Osteoblast (primary cell): ENCODE results near the gene TMEFF1. TPM values are rescaled to one million over a fixed set of nuclear protein-coding genes. Genes with fewer than 3 reads are reported as not detected.
A peak's percentile ranks its signal among the peaks of the same experiment; 100 is the strongest.

Source experiments
- DNase-seq: peaks from one replicate; pipeline ENCODE4 v3.0.0; 2011; ENCODE audit warnings: low spot score, mixed read lengths; ENCODE audit not compliant: insufficient read length; ENCODE audit errors: missing footprints
- H2AFZ ChIP-seq: 2 replicates; pipeline ENCODE4 v1.6.0; 2011; ENCODE audit warnings: mild to moderate bottlenecking, low read length
- H3K27ac ChIP-seq: 2 replicates; pipeline ENCODE4 v1.5.1; 2011; ENCODE audit warnings: mild to moderate bottlenecking, low read depth, low read length, moderate library complexity
- H3K27me3 ChIP-seq: 2 replicates; pipeline ENCODE4 v1.6.0; 2012; ENCODE audit warnings: mild to moderate bottlenecking, control low read depth, inconsistent platforms, low read length, moderate library complexity; ENCODE audit not compliant: insufficient read depth
- H3K36me3 ChIP-seq: 2 replicates; pipeline ENCODE4 v1.5.1; 2011; ENCODE audit warnings: mild to moderate bottlenecking, low read length, control low read depth, moderate library complexity; ENCODE audit not compliant: insufficient read depth
- H3K4me1 ChIP-seq: 2 replicates; pipeline ENCODE4 v1.5.1; 2011; ENCODE audit warnings: mild to moderate bottlenecking, low read length, control low read depth, moderate library complexity; ENCODE audit not compliant: insufficient read depth
- H3K4me2 ChIP-seq: 2 replicates; pipeline ENCODE4 v1.6.0; 2011; ENCODE audit warnings: mild to moderate bottlenecking, low read length; ENCODE audit not compliant: insufficient read depth
- H3K4me3 ChIP-seq: fragments of 200-600 bp; sonication (generic); 3 replicates; pipeline ENCODE4 v1.5.1; 2012; ENCODE audit warnings: mild to moderate bottlenecking, low read length, inconsistent platforms; ENCODE audit not compliant: insufficient read depth
- H3K79me2 ChIP-seq: 2 replicates; pipeline ENCODE4 v1.6.0; 2012; ENCODE audit warnings: mild to moderate bottlenecking, low read length, control low read depth, inconsistent platforms; ENCODE audit not compliant: insufficient read depth
- H3K9me3 ChIP-seq: 2 replicates; pipeline ENCODE4 v1.5.1; 2011; ENCODE audit warnings: low read depth, low read length, control low read depth
- H4K20me1 ChIP-seq: 2 replicates; pipeline ENCODE4 v1.6.0; 2012; ENCODE audit warnings: mild to moderate bottlenecking, low read length, control low read depth; ENCODE audit not compliant: insufficient read depth
- CTCF ChIP-seq: IDR thresholded peaks from 2 replicates; pipeline ENCODE4 v1.5.1; 2011; ENCODE audit warnings: mild to moderate bottlenecking, low read depth, low read length, moderate library complexity; ENCODE audit errors: extremely low read depth
- total RNA-seq: library from RNA; depleted of rRNA; stranded (reverse); fragments of >200 nt; gene quantifications from 2 replicates; pipeline ENCODE4 v1.2.3, GENCODE V29; 2012

Gene TMEFF1
- total RNA-seq, 1 donor, result 0.72 TPM

DNA sequence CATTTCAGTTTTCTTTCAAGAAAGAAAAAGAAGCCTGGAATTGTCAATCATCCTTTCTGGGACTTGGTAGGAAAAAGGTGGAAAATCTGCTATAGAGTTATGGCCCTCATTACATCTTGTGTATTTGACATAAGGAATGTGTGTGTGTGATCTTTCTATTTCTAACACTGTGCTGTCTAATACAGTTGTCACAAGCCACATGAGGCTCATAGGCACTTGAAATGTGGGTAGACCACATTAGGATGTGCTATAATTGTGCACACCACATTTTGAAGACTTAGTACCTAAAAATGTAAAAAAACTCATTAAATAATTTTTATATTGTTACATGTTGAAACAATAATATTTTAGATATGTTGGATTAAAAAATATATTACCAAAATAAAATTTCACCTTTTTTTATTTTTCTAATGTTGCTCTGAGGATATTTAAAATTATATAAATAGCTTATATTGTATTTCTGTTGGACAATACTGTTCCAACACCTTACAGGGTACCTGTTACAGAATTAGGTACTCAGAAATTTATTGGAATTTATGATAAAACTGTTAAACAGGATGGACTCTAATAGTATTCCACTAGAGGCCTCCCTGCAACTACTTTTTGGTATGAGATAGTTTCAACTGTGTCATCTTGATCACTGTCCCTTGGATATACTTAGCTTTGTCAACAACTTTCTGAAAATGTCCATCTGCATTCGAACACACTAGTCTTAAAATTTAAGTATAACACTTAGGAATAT, 27.6 kb upstream of the TMEFF1 start:
- H3K79me2 ChIP-seq, result peaks cover 97% of the 10 kb centered on the region
- peak; percentile 13 for TF ChIP-seq CTCF
- H3K9me3 ChIP-seq, result no peaks in the 10 kb centered on the region
- H3K4me2 ChIP-seq, result no peak overlapping the region
- peaks cover 34% of the 10 kb centered on the region for H3K36me3 ChIP-seq
- no peak overlapping the region for H2AFZ ChIP-seq
- DNase-seq, result no peak
- H3K4me1 ChIP-seq, result peaks cover 3% of the 10 kb centered on the region
- H4K20me1 ChIP-seq, result peaks cover 25% of the 10 kb centered on the region
- H3K27ac ChIP-seq, result peak overlapping the region; percentile 62
- no peak overlapping the region for H3K4me3 ChIP-seq
- H3K27me3 ChIP-seq, result no peaks in the 10 kb centered on the region

DNA sequence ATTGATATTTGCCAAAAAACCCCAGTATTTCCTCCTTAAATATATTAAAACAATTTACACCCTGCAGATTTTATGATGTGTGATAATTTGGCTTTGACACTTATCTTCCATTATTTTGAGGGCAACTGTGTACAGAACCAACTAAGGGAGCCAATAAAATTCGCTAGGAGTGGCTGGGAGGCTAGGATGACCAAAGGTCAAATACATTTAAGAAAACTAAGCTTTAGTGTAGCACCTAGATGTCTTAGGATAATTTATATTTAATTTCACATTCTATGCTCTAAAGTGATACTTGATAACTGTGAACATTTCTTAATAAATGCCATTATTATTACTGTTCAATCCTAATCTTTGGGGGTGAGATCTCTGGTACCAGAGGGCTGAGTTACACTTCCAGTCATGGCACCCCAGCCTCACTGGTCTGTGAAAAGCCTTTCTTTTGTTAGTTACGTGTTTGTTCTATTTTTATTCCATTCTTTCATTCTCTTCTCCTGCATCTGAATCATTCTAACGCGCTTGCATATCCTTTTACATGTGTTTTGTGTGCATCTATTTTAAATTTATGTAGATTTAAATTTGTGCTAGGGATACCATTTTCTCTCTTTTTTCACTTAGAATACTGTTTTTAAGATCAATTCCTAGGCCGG, 26.9 kb upstream of the TMEFF1 start:
- Histone ChIP-seq H3K27me3 (no peaks in the 10 kb centered on the region), H3K27ac (no peak overlapping the region), H3K4me1 (peaks cover 3% of the 10 kb centered on the region), H3K4me3 (no peak overlapping the region), H4K20me1 (peaks cover 24% of the 10 kb centered on the region), H3K36me3 (peaks cover 40% of the 10 kb centered on the region), H3K9me3 (no peaks in the 10 kb centered on the region), H3K4me2 (no peak overlapping the region), H3K79me2 (peaks cover 98% of the 10 kb centered on the region), H2AFZ (no peak overlapping the region)
- TF ChIP-seq CTCF, result no peak
- DNase-seq, result no peak

GRCh38 chr9:100447041-100447440, 25.9 kb upstream of the TMEFF1 start:
- Histone ChIP-seq H3K4me1 (peaks cover 3% of the 10 kb centered on the region), H3K27ac (no peak overlapping the region), H3K9me3 (no peaks in the 10 kb centered on the region), H3K27me3 (no peaks in the 10 kb centered on the region), H3K4me2 (no peak overlapping the region), H3K36me3 (peaks cover 49% of the 10 kb centered on the region), H2AFZ (no peak overlapping the region), H4K20me1 (peaks cover 21% of the 10 kb centered on the region), H3K79me2 (peaks cover 96% of the 10 kb centered on the region), H3K4me3 (no peak overlapping the region)
- no peak for TF ChIP-seq CTCF
- DNase-seq, result no peak

DNA sequence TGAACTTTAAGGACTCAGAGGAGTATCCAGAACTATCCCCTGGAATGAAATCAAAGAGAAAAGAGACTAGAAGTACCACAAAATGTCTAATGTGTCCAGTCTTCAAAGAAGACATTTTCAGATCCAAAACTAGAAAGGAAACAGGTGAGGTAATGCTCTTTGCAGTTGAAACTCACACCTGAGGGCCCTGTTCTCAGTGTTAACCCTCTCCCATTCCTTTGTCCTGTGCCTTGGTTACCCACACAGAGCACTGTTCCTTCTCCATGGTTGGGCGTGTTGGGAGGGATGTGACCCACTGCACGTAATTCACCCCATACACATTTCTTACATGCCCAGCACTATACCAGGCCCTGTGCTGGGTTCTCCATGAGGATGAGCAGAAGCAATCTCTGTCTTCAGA, 24.7 kb upstream of the TMEFF1 start:
- peaks cover 56% of the 10 kb centered on the region for H3K36me3 ChIP-seq
- H3K4me3 ChIP-seq, result no peak overlapping the region
- peaks cover 21% of the 10 kb centered on the region for H4K20me1 ChIP-seq
- no peak for DNase-seq
- no peaks in the 10 kb centered on the region for H3K9me3 ChIP-seq
- no peak overlapping the region for H2AFZ ChIP-seq
- H3K4me1 ChIP-seq, result peaks cover under 1% of the 10 kb centered on the region
- peaks cover 90% of the 10 kb centered on the region for H3K79me2 ChIP-seq
- no peak overlapping the region for H3K27ac ChIP-seq
- no peaks in the 10 kb centered on the region for H3K27me3 ChIP-seq
- no peak for TF ChIP-seq CTCF
- H3K4me2 ChIP-seq, result no peak overlapping the region
